UCSD-AML1 (cell line): ENCODE measurements around the gene DDB1.
A peak's percentile ranks its signal among the peaks of the same experiment; 100 is the strongest.

Source experiments
- DNase-seq: peaks from one replicate; lab custom pipeline; 2025; ENCODE audit not compliant: unreplicated experiment; lab: John Stamatoyannopoulos, UW

DDB1 gene

GRCh38 chr11:61297746-61298145 lies 35.2 kb downstream of the DDB1 start:
- peak; percentile 45 for DNase-seq

- no peak for DNase-seq
These were observed 35.6 kb downstream of the DDB1 start for GRCh38 chr11:61297341-61297740.

- DNase-seq = no peak
These were observed 37.3 kb downstream of the DDB1 start for GRCh38 chr11:61295596-61295926.

- peak; percentile 80 for DNase-seq
These were observed 37.9 kb downstream of the DDB1 start, which contains the start of gene VWCE for GRCh38 chr11:61294717-61295595. TSS of gene VWCE (minus strand) at chr11:61295316. CDS start at chr11:61295037, 279 bp downstream.

- DNase-seq = peak; percentile 52
These were observed 38.8 kb downstream of the DDB1 start for GRCh38 chr11:61293867-61294716.

GRCh38 chr11:61292356-61292755 lies 40.5 kb downstream of the DDB1 start:
- no peak for DNase-seq

- no peak for DNase-seq
These were observed 41.8 kb downstream of the DDB1 start for GRCh38 chr11:61290905-61291690.

GRCh38 chr11:61287338-61287977 lies 45.4 kb downstream of the DDB1 start:
- no peak for DNase-seq

GRCh38 chr11:61283613-61284012 lies 49.3 kb downstream of the DDB1 start:
- no peak for DNase-seq

- no peak for DNase-seq
These were observed 51.2 kb downstream of the DDB1 start for GRCh38 chr11:61281581-61282250.

- DNase-seq = no peak
These were observed 51.9 kb downstream of the DDB1 start for GRCh38 chr11:61280883-61281580.

- no peak for DNase-seq
These were observed 52.8 kb downstream of the DDB1 start for GRCh38 chr11:61279934-61280659.

- DNase-seq = no peak
These were observed 54.9 kb downstream of the DDB1 start for GRCh38 chr11:61278001-61278470.

- DNase-seq = no peak
These were observed 55.5 kb downstream of the DDB1 start for GRCh38 chr11:61277186-61278000.

GRCh38 chr11:61275191-61275590 lies 57.7 kb downstream of the DDB1 start:
- no peak for DNase-seq

- no peak for DNase-seq
These were observed 58.8 kb downstream of the DDB1 start for GRCh38 chr11:61274084-61274483.

GRCh38 chr11:61273178-61274078 lies 59.5 kb downstream of the DDB1 start:
- no peak for DNase-seq
